ENCODE results near the gene SRGAP3. TPM values are rescaled to one million over a fixed set of nuclear protein-coding genes. Genes with fewer than 3 reads are reported as not detected.
A peak's percentile ranks its signal among the peaks of the same experiment; 100 is the strongest.

SRGAP3 gene
- total and polyA plus RNA-seq, 2 experiments from 2014 or later = 7.4 to 8.3 TPM

DNA sequence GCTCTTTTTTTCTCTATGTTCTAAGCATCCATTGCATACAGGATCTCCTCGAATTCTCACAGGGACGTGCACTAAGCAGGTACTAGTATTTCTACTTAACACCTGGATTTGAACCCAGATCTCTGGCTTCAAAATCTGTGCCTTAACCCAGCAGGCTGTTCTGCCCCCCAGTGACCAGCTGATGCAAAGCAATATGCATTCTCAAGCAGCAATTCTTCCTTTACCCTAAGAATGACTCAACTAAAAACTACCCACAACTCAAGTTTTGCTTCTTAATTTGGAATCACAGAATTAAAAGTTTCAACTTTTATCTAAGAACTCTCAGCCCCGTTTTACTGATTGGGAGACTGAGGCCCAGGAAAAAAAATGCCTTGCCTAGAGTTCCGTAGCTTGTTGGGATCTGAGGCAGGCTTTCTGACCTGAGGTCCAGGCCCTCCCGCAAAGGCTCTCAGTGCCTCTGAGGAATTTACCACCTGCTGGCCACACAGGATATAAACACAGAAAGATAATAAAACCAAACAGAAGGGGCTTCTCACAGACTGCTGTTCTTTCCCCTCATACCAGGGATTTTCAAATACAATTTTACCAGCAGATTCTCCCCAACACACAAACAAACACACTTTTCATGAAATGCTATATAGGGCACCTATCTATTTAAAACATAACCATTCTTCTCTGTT lies 170.7 kb downstream of the SRGAP3 start:
- Histone ChIP-seq H3K4me1 (ENCODE audit: insufficient read depth) (peaks cover 3% of the 10 kb centered on the region), H4K20me1 (ENCODE audit: insufficient read depth, poor library complexity, severe bottlenecking) (no peaks in the 10 kb centered on the region), H2AFZ (no peak overlapping the region), H3K9me2 (replicated peaks; ENCODE audit: insufficient read depth) (no peaks in the 10 kb centered on the region), H3K4me3 (no peak overlapping the region), H3K27me3 (no peaks in the 10 kb centered on the region), H3K79me2 (no peaks in the 10 kb centered on the region), H3K4me2 (no peak overlapping the region), H3K27ac (no peak overlapping the region), H3K36me3 (replicated peaks; ENCODE audit: insufficient read depth, low read depth) (no peaks in the 10 kb centered on the region), H3K9me3 (ENCODE audit: low read depth) (no peaks in the 10 kb centered on the region)
- no peak for TF ChIP-seq EZH2phosphoT487 (IDR thresholded peaks at IDR 0.05; ENCODE audit: low read depth, severe bottlenecking, unreplicated experiment)
- TF ChIP-seq CTCF (IDR thresholded peaks at IDR 0.05; ENCODE audit: poor library complexity) = peak; percentile 7
- 60% methylated on average over 5 of the region's 5 CpGs for WGBS (ENCODE audit: low lambda C conversion rate, missing lambda C conversion rate)
- DNase-seq (ENCODE audit: low spot score) = peak; percentile 32

DNA sequence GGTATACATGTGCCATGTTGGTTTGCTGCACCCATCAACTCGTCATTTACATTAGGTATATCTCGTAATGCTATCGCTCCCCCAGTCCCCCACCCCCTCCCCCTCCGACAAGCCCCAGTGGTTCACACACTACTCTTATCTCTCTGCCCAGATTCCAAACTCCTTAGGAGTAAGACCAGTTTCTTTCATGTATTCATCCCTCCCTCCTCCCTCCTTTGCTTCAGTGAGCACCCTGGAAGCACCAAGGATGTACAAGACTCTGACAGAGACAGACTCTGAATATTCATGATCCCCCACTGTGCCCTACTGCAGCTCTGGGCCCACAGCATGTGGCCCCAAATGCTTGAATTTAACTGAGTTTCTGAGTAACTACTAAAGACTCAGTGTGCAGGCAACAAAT lies 172.4 kb downstream of the SRGAP3 start:
- no peaks in the 10 kb centered on the region for H3K79me2 ChIP-seq
- TF ChIP-seq EZH2 (IDR thresholded peaks at IDR 0.05; ENCODE audit: borderline replicate concordance) (no peak), CTCF (IDR thresholded peaks at IDR 0.05; ENCODE audit: poor library complexity) (no peak), EZH2phosphoT487 (IDR thresholded peaks at IDR 0.05; ENCODE audit: low read depth, severe bottlenecking, unreplicated experiment) (no peak)
- no peaks in the 10 kb centered on the region for H3K36me3 ChIP-seq (replicated peaks; ENCODE audit: insufficient read depth, low read depth)
- no peaks in the 10 kb centered on the region for H3K9me3 ChIP-seq (ENCODE audit: low read depth)
- no peaks in the 10 kb centered on the region for H3K27me3 ChIP-seq
- peak overlapping the region; percentile 13 for H3K27ac ChIP-seq
- DNase-seq (ENCODE audit: low spot score) = no peak
- H3K9me2 ChIP-seq (replicated peaks; ENCODE audit: insufficient read depth) = no peaks in the 10 kb centered on the region
- peak overlapping the region; percentile 19 for H3K4me2 ChIP-seq
- peaks cover 3% of the 10 kb centered on the region for H3K4me1 ChIP-seq (ENCODE audit: insufficient read depth)
- no peaks in the 10 kb centered on the region for H4K20me1 ChIP-seq (ENCODE audit: insufficient read depth, poor library complexity, severe bottlenecking)
- H3K4me3 ChIP-seq = no peak overlapping the region
- WGBS (ENCODE audit: low lambda C conversion rate, missing lambda C conversion rate) = 36% methylated on average over 4 of the region's 4 CpGs
- H2AFZ ChIP-seq = no peak overlapping the region

DNA sequence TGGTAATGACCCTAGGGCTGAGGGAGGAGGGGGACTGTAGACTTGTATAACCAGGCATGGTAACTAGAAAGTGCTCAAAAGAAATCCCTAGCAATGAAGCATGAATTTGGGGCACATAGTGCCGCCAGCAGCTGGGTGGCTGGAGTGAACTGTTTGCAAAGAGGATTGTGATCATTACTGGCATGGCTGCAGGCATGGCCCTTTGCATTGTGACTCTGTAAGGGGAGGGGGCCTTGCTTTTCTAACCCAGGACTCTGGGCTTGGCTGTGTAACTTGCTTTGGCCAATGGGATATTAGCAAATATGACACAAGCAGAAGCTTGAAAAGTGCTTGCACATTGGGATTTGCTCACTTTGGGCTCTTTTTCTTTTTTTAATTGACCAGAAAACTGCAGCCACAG lies 173.7 kb downstream of the SRGAP3 start:
- Histone ChIP-seq H3K9me3 (ENCODE audit: low read depth) (no peaks in the 10 kb centered on the region), H3K36me3 (replicated peaks; ENCODE audit: insufficient read depth, low read depth) (no peaks in the 10 kb centered on the region), H3K9me2 (replicated peaks; ENCODE audit: insufficient read depth) (no peaks in the 10 kb centered on the region), H3K79me2 (no peaks in the 10 kb centered on the region), H3K4me3 (no peak overlapping the region), H3K4me1 (ENCODE audit: insufficient read depth) (peaks cover 3% of the 10 kb centered on the region), H3K27me3 (no peaks in the 10 kb centered on the region), H3K4me2 (no peak overlapping the region), H2AFZ (no peak overlapping the region), H3K27ac (no peak overlapping the region), H4K20me1 (ENCODE audit: insufficient read depth, poor library complexity, severe bottlenecking) (no peaks in the 10 kb centered on the region)
- TF ChIP-seq EZH2phosphoT487 (IDR thresholded peaks at IDR 0.05; ENCODE audit: low read depth, severe bottlenecking, unreplicated experiment) (no peak), CTCF (IDR thresholded peaks at IDR 0.05; ENCODE audit: poor library complexity) (no peak), EZH2 (IDR thresholded peaks at IDR 0.05; ENCODE audit: borderline replicate concordance) (no peak)
- 94% methylated on average over 1 of the region's 1 CpG for WGBS (ENCODE audit: low lambda C conversion rate, missing lambda C conversion rate)
- no peak for DNase-seq (ENCODE audit: low spot score)

Data from hepatocyte (in vitro differentiated cells).